NB4 (cell line): ENCODE data around the gene DUSP10.

Source experiments
- CTCF ChIP-seq: IDR thresholded peaks from one replicate; pipeline ENCODE4 v1.5.1; 2012; ENCODE audit warnings: low read depth, low read length
- MAX ChIP-seq: IDR thresholded peaks from 2 replicates; pipeline ENCODE4 v1.6.1; 2011; ENCODE audit warnings: low read depth, low read length
- MYC ChIP-seq: IDR thresholded peaks from 2 replicates; pipeline ENCODE4 v1.6.1; 2011; ENCODE audit warnings: low read depth, low read length
- POLR2A ChIP-seq: IDR thresholded peaks from 2 replicates; pipeline ENCODE4 v1.6.1; 2011; ENCODE audit warnings: mild to moderate bottlenecking; ENCODE audit not compliant: insufficient read length; ENCODE audit errors: extremely low read depth

GRCh38 chr1:221670081-221670480, 71.8 kb downstream of the DUSP10 start:
- TF ChIP-seq POLR2A (no peak), CTCF (no peak), MAX (no peak), MYC (no peak)
